Neutrophil (primary cell): ENCODE results near the gene TRIML2.

Source experiments
- H3K27ac ChIP-seq: fragments of 200-600 bp; sonication (generic); 2 replicates; pipeline ENCODE4 v1.5.1; 2016; ENCODE audit warnings: mild to moderate bottlenecking, moderate library complexity
- H3K27me3 ChIP-seq: fragments of 200-600 bp; sonication (generic); 2 replicates; pipeline ENCODE4 v1.6.0; 2016; ENCODE audit warnings: mild to moderate bottlenecking
- H3K36me3 ChIP-seq: fragments of 200-600 bp; sonication (generic); 2 replicates; pipeline ENCODE4 v1.5.1; 2017
- H3K4me1 ChIP-seq, 2 experiments: fragments of 200-600 bp in 1 of 2; sonication (generic) in 1 of 2; 1 replicate in 1 of 2; 2 replicates in 1 of 2; pipeline versions ENCODE4 v1.5.1 to v1.6.1; 2013 to 2016; ENCODE audit warnings: low read depth in 1 of 2, low read length in 1 of 2, mild to moderate bottlenecking in 1 of 2, moderate library complexity in 1 of 2; ENCODE audit not compliant: control insufficient read depth in 1 of 2, insufficient read depth in 1 of 2
- H3K4me3 ChIP-seq, 2 experiments: fragments of 200-600 bp in 1 of 2; sonication (generic) in 1 of 2; 1 replicate in 1 of 2; 2 replicates in 1 of 2; pipeline ENCODE4 v1.5.1; 2013 to 2016; ENCODE audit warnings: low read depth in 1 of 2, low read length in 1 of 2, mild to moderate bottlenecking in 1 of 2, moderate library complexity in 1 of 2
- H3K9me3 ChIP-seq: fragments of 200-600 bp; sonication (generic); 2 replicates; pipeline ENCODE4 v1.5.1; 2016
- CTCF ChIP-seq: fragments of 200-600 bp; sonication (generic); IDR thresholded peaks from 2 replicates; pipeline ENCODE4 v1.5.1; 2016; ENCODE audit warnings: antibody characterized with exemption

Gene TRIML2

GRCh38 chr4:188113156-188113555 is 3.8 kb upstream of the TRIML2 start:
- H3K27ac ChIP-seq, result no peak overlapping the region
- TF ChIP-seq CTCF, result no peak
- H3K4me1 ChIP-seq, result no peaks in the 10 kb centered on the region
- H3K4me3 ChIP-seq, result no peak overlapping the region
- no peaks in the 10 kb centered on the region for H3K36me3 ChIP-seq
- no peaks in the 10 kb centered on the region for H3K9me3 ChIP-seq
- H3K27me3 ChIP-seq, result no peaks in the 10 kb centered on the region

DNA sequence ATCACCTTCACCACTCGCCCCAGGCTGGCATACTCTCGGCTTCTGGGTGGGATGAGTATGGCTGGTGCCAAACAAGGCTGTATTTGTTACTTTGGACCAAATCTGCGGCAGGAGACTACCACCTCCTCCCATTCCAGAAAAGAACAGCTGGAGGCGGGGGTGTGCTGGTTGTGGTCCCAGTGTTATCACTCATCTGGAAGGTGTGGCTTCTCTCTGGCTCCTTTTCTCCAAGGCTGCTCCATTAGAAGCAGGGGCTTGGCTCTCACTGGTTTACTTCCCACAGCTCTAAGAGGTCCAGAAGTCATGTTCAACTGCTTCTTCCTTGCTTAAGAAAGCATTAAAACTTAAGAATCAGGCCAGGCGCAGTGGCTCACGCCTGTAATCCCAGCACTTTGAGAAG is 2.6 kb upstream of the TRIML2 start:
- Histone ChIP-seq H3K4me1 (no peaks in the 10 kb centered on the region), H3K36me3 (no peaks in the 10 kb centered on the region), H3K27ac (no peak overlapping the region), H3K9me3 (no peaks in the 10 kb centered on the region), H3K4me3 (no peak overlapping the region), H3K27me3 (no peaks in the 10 kb centered on the region)
- no peak for TF ChIP-seq CTCF

- H3K4me1 ChIP-seq, result no peaks in the 10 kb centered on the region
- H3K9me3 ChIP-seq, result peaks cover 3% of the 10 kb centered on the region
- no peak for TF ChIP-seq CTCF
- H3K36me3 ChIP-seq, result no peaks in the 10 kb centered on the region
- H3K27me3 ChIP-seq, result no peaks in the 10 kb centered on the region
- H3K4me3 ChIP-seq, result no peak overlapping the region
- H3K27ac ChIP-seq, result no peak overlapping the region
Measured at GRCh38 chr4:188110741-188111471, 1.5 kb upstream of the TRIML2 start.

- H3K27me3 ChIP-seq, result no peaks in the 10 kb centered on the region
- no peaks in the 10 kb centered on the region for H3K36me3 ChIP-seq
- H3K27ac ChIP-seq, result no peak overlapping the region
- peaks cover 7% of the 10 kb centered on the region for H3K9me3 ChIP-seq
- H3K4me1 ChIP-seq, result no peaks in the 10 kb centered on the region
- no peak for TF ChIP-seq CTCF
- no peak overlapping the region for H3K4me3 ChIP-seq
Measured at GRCh38 chr4:188110036-188110435, 633 bp upstream of the TRIML2 start.

GRCh38 chr4:188107931-188108843 is 1.2 kb downstream of the TRIML2 start:
- Histone ChIP-seq H3K4me1 (no peaks in the 10 kb centered on the region), H3K27me3 (no peaks in the 10 kb centered on the region), H3K36me3 (no peaks in the 10 kb centered on the region), H3K4me3 (no peak overlapping the region), H3K9me3 (peaks cover 7% of the 10 kb centered on the region), H3K27ac (no peak overlapping the region)
- no peak for TF ChIP-seq CTCF
